Pancreas (tissue), 10 donors: ENCODE data around the gene WDTC1. TPM values are rescaled to one million over a fixed set of nuclear protein-coding genes. Genes with fewer than 3 reads are reported as not detected.

ENCODE experiments used
- ATAC-seq, 4 donors: fragments of 200-7000 bp; cut with Tn5 transposase; one replicate each; pipeline versions ENCODE4 v1.8.0 to v1.9.1; 2020; ENCODE audit warnings: mild to moderate bottlenecking in 4 of 4, moderate library complexity in 4 of 4
- DNase-seq, 6 donors: peaks; one replicate each; pipeline ENCODE4 v3.0.0-alpha.2; 2020
- FAIRE-seq: peaks from 2 replicates; lab custom pipeline; 2012; peaks lifted over from hg19 to GRCh38; lab: Jason Lieb, UNC
- H3K27ac ChIP-seq, 4 donors: fragments of 200-600 bp; sonication (generic); 1 replicate in 3 of 4; 2 replicates in 1 of 4; pipeline versions ENCODE4 v1.5.0 to v1.8.0; 2020
- H3K27me3 ChIP-seq, 4 donors: fragments of 200-600 bp; one replicate each; pipeline ENCODE4 v1.8.0; 2021
- H3K36me3 ChIP-seq, 3 donors: fragments of 200-600 bp; sonication (generic) in 1 of 3; one replicate each; pipeline versions ENCODE4 v1.5.0 to v1.8.0; 2020 to 2021
- H3K4me1 ChIP-seq, 3 donors: fragments of 200-600 bp; one replicate each; pipeline ENCODE4 v1.8.0; 2021
- H3K4me3 ChIP-seq, 4 donors: fragments of 200-600 bp; sonication (generic) in 2 of 4; one replicate each; pipeline versions ENCODE4 v1.5.0 to v1.8.0; 2020 to 2021
- H3K9me3 ChIP-seq, 4 donors: fragments of 200-600 bp; one replicate each; pipeline ENCODE4 v1.8.0; 2021
- WGBS, 2 donors: extraction: QIAGEN DNeasy Blood & Tissue Kit; methylation state at CpG; one replicate each; pipeline ENCODE4 v1.1.7; 2013; 5-methylcytosine and 5-hydroxymethylcytosine counted together
- intact Hi-C, 3 donors: fragments of 100-400 bp; cut with DNase I; formaldehyde crosslinking; loops; one replicate each; pipeline versions ENCODE4 v1.11.1 to v1.14.2; 2022
- polyA plus RNA-seq, 2 donors: library from polyadenylated mRNA; stranded (reverse); fragments of 200-250 nt; gene quantifications; one replicate each; pipeline ENCODE4 v1.2.3, GENCODE V29; 2013
- total RNA-seq, 6 donors: library from RNA; stranded (reverse); fragmentation: NEBNext Ultra II Directional in 4 of 6; extraction: Animal tissue kit (Norgen Biotek cat#: 25700) in 4 of 6; gene quantifications; one replicate each; pipeline versions ENCODE4 v1.2.1 to v1.2.4, GENCODE V29; 2021 to 2023
- TF ChIP-seq, protein P1 (sequence below), 4 donors: fragments of 200-600 bp; sonication (generic) in 3 of 4; IDR thresholded peaks; one replicate each; pipeline versions ENCODE4 v1.5.0 to v1.8.0; 2021; ENCODE audit warnings: antibody characterized with exemption in 4 of 4
- donor health status: healthy with polysubstance abuse.
- donor health status: DM: no; HTN: no; CAD: no; lungs with moderate emphysema.
- donor health status: DM: no; HTN: no; CAD: no.
- donor health status: control.
- donor health status: control.
- donor health status: Bipolar disorder and iron deficiency.
- donor health status: DM: yes; HTN: yes; CAD: no.
- donor health status: DM: no; HTN: no; CAD: no.
- donor health status: DM: no; HTN: no; CAD: no.
- donor health status: DM: yes; HTN: yes; CAD: no.

Gene WDTC1
- total and polyA plus RNA-seq, 8 donors = 12.2 to 33.2 (median 18.2) TPM

DNA sequence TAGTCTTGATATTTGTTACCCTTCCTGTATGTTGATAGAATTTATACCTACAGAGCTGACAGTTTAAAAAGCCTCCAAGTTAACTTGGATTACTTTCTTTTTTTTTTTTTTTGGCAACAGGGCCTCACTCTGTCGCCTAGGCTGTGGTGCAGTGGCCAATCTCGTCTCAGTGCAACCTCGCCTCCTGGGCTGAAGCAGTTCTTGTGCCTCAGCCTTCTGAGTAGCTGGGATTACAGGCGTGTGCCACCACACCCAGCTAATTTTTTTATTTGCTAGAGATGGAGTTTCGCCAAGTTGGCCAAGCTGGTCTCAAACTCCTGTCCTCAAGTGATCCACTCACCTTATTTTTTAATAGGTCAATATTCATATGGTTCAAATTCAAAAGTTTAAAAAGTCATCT is 32.7 kb downstream of the WDTC1 start:
- H3K4me1 ChIP-seq = no peaks in the 10 kb centered on the region
- WGBS, 2 donors = 76 to 78% methylated on average over 5 of the region's 5 CpGs
- FAIRE-seq = no peak
- H3K36me3 ChIP-seq = peaks cover 0 to 17% (median 0%) of the 10 kb centered on the region in 3 donors
- TF ChIP-seq, protein P1, sequence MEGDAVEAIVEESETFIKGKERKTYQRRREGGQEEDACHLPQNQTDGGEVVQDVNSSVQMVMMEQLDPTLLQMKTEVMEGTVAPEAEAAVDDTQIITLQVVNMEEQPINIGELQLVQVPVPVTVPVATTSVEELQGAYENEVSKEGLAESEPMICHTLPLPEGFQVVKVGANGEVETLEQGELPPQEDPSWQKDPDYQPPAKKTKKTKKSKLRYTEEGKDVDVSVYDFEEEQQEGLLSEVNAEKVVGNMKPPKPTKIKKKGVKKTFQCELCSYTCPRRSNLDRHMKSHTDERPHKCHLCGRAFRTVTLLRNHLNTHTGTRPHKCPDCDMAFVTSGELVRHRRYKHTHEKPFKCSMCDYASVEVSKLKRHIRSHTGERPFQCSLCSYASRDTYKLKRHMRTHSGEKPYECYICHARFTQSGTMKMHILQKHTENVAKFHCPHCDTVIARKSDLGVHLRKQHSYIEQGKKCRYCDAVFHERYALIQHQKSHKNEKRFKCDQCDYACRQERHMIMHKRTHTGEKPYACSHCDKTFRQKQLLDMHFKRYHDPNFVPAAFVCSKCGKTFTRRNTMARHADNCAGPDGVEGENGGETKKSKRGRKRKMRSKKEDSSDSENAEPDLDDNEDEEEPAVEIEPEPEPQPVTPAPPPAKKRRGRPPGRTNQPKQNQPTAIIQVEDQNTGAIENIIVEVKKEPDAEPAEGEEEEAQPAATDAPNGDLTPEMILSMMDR (IDR thresholded peaks at IDR 0.05) = no peak
- intact Hi-C loops = no loop called here
- ATAC-seq = no peak
- H3K27me3 ChIP-seq = no peaks in the 10 kb centered on the region
- H3K9me3 ChIP-seq = no peaks in the 10 kb centered on the region
- DNase-seq = no peak
- no peak overlapping the region for H3K27ac ChIP-seq
- no peak overlapping the region for H3K4me3 ChIP-seq

DNA sequence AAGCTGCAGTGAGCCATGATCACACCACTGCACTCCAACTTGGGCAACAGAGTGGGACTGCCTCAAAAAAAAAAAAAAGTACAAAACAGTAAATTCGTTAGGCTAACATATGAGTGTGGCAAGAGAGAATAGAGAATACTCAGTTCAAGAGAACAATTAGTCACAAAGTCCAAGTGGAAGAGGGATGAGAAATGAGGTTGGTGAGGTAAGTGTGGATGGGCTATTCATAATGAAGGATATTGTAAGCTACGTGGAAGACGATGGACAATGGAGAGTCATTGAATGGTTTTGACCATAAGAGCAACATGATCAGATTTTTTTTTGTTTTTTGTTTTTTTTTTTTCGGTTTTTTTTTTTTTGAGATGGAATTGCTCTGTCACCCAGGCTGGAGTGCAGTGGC is 34.8 kb downstream of the WDTC1 start:
- intact Hi-C loops = no loop called here
- no peak for FAIRE-seq
- ATAC-seq = no peak
- TF ChIP-seq, protein P1 (IDR thresholded peaks at IDR 0.05) = no peak
- no peaks in the 10 kb centered on the region for H3K9me3 ChIP-seq
- H3K36me3 ChIP-seq = peaks cover 0 to 12% (median 0%) of the 10 kb centered on the region in 3 donors
- no peak for DNase-seq
- H3K4me3 ChIP-seq = no peak overlapping the region
- H3K27me3 ChIP-seq = no peaks in the 10 kb centered on the region
- 77 to 81% methylated on average over 4 of the region's 4 CpGs for WGBS, 2 donors
- H3K27ac ChIP-seq = no peak overlapping the region
- no peaks in the 10 kb centered on the region for H3K4me1 ChIP-seq

- FAIRE-seq (no peak), ATAC-seq (no peak), DNase-seq (no peak)
- Histone ChIP-seq H3K9me3 (no peaks in the 10 kb centered on the region), H3K4me3 (no peak overlapping the region), H3K27ac (no peak overlapping the region), H3K27me3 (no peaks in the 10 kb centered on the region), H3K4me1 (no peaks in the 10 kb centered on the region), H3K36me3 (no peaks in the 10 kb centered on the region)
- TF ChIP-seq, protein P1 (IDR thresholded peaks at IDR 0.05) = no peak
- intact Hi-C loops = no loop called here
- 97 to 100% methylated on average over 1 of the region's 1 CpG for WGBS, 2 donors
Measured at GRCh38 chr1:27274204-27274603, 39.8 kb downstream of the WDTC1 start.

- FAIRE-seq (no peak), DNase-seq (no peak), ATAC-seq (no peak)
- Histone ChIP-seq H3K27me3 (no peaks in the 10 kb centered on the region), H3K9me3 (no peaks in the 10 kb centered on the region), H3K4me3 (no peak overlapping the region), H3K4me1 (no peaks in the 10 kb centered on the region), H3K27ac (no peak overlapping the region), H3K36me3 (no peaks in the 10 kb centered on the region)
- TF ChIP-seq, protein P1 (IDR thresholded peaks at IDR 0.05) = no peak
- intact Hi-C loops = no loop called here
- WGBS, 2 donors = 64 to 67% methylated on average over 3 of the region's 3 CpGs
Measured at GRCh38 chr1:27275696-27276095, 41.3 kb downstream of the WDTC1 start.

- peak; percentile 66 to 92 (median 82) for DNase-seq
- Histone ChIP-seq H3K27me3 (no peaks in the 10 kb centered on the region), H3K27ac (no peak overlapping the region), H3K9me3 (no peaks in the 10 kb centered on the region), H3K36me3 (peaks cover 0 to 6% (median 6%) of the 10 kb centered on the region in 3 donors), H3K4me3 (no peak overlapping the region), H3K4me1 (no peaks in the 10 kb centered on the region)
- intact Hi-C loops = loop anchor here in 2 of 3 donors (5.0 to 10.0 kb wide), 2 partner anchors 90 to 182 kb away; no protein-coding TSS in a partner anchor
- WGBS, 2 donors = 43 to 49% methylated on average over 11 of the region's 11 CpGs
- peak; percentile 5 for FAIRE-seq
- peak; percentile 83 to 97 (median 96) for ATAC-seq
- TF ChIP-seq, protein P1 (IDR thresholded peaks at IDR 0.05) = peak; percentile 75 to 88 (median 82)
Measured at GRCh38 chr1:27284425-27285273, 50.2 kb downstream of the WDTC1 start.
